Measurements from ENCODE around the gene RELN.

RELN gene

DNA sequence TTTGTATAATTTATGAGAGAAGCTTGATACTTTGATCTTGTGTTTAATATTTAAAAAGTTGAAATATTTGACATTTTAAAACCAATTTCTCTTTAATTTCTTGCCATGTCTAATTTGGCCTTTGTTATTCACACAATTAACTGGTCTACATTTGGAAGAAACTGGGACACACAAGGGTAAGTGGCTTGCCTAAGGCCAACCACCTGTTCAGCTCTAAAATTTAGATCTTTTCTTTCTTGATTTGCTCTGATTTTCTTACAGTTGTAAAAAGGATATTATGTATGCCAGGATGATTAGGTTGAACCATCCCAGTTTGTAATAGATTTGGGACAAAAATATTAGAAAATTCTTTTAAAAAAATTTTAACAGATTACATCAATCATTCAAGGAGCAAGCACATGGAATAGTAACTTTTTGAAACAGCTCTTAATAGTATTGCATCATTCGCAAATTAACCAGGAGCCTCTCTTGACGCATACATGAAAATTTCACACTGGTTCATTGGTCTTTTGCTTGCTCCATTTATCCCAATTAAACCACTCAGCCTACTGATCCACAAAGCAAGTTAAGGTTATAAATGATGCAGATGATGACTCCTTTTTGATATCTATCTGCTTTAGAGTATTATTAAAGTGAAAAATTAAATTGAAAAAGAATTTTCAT is 321.0 kb downstream of the RELN start:
- no peak for DNase-seq

DNA sequence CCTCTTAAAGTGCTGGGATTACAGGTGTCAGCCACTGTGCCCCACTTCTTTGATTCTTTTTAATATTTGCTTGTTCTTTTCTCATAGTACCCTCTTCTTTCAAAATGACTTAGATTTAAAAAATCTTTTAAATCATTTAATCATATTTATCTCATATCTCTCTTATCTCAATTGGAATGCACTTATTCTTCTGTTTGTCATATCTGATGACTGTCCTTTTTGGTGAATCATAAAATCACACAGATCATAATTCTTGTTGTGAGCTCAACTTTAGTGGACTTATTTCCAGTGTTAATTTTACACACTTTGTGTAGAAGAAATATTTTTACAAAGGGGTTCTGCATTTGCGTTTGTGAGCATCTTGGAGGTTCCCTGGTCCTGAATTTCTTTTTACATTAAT is 323.1 kb downstream of the RELN start:
- no peak for DNase-seq

DNA sequence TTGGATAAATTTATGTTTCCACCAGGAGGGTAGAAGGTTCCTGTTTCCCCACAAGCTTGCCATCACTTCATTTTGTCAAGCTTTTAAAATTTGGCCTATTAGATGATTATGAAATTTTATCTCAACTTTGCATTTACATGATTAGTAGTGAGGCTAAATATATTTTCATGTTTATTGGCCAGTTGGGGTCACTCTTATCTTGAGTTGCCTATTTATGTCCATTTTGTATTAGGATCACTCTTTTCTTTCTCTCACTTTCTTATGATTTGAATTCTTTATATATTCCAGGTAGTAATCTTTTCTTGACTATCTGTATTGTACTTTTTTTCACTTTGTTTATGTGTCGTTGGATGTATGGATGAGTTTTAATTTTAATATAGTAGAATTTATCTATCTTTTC is 324.9 kb downstream of the RELN start:
- DNase-seq = peak; percentile 27

DNA sequence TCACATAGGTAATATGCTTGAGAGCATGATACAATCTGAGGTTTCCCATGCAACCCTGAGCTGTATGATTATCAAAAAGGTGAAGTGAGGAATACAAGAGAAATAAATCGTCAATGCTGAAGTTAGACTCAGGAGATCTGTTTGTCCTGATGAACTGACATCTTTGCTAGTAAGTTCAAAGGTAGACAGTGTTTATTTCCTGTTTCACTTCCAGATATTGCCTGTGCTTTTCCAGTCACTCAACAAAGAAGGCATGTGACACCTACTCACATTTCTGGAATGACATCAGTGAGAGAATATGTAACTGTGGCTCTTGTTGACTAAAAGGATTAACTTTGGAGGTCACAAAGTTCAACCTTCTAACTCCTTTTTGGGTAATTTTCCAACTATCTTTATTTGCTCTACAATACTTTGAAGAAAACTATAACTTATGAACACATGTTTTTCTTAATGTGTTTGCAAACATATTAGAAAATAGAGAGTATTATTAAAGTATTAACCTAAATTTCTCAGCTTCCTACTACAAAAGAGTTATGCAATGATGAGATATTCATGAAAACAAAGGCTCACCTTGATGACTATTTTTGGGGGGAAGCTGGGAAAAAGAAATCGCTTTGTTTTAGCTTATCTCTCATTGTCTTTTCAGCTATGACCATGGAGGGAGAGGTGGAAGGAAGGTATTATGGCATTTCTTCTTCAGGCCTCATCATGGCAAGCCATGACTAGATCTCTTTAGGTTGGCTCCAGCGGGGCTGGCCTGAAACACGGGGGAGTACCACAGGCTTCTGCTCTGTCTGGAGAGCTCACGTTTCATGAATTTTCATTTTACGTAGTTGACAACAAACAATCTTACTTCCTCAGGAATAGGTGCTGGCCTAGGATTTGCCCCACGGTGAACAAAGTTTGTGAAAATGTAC is 328.7 kb downstream of the RELN start:
- DNase-seq = no peak

DNA sequence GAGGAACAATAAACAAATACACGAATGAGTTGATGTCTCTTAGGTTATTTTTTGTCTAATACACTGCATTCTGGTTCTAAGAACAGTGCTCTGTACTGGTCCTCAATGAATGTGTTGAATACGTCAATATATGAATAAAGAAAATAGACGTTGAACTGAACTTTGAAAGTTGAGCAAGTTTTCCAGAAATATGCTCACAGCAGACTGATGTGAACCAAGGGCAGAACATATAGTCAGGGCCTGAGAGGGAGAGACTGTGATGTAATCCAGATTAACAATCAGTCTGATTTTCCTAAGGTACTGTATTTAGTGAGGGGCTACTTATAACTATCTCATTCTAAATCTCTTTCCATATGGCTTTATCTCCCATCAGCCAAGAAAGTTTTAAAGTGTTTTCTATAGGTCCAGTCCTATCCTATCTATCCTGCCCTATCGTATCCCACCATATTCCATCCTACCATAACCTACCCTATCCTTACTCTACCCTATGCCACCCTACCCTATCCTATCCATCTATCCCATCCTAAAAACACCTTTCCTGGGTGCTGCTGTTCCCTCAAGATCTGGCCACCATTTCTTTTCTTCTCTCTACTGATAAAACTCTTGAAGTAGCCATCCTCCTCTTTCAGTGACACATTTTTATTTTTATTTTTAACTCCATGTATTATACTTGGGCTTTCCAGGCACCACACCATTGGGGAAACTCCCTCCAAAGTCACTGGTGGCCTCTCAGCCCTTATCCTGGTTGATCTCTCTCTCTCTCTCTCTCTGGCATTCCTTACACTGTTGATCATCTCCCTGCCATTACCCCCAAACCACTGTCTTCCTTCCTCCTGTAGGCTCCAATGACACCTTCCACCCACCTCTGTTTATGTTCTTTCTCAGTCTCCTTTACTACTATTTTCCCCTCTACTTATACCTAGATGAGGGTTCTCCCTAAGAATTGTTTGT is 331.1 kb downstream of the RELN start:
- DNase-seq = no peak

DNA sequence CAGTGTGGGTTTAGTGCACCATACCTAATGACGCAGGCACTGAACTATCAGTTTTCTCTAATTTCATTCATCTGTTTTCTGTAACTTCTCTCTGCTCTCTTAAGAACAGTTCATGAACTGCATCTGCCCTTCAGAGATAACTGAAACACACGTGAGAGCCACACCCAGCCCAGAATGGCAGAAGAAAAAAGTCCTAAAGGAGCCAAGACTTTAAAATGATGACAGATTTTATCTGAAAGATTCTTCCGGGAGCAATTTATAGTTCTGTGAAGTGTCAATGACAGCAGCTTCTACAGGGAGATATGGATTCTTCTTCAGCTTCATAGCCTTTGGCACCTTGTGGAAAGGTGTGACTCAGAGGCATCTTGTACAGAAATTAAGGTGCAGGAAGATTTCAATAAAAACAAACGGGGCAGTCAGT is 332.0 kb downstream of the RELN start:
- DNase-seq = no peak

DNA sequence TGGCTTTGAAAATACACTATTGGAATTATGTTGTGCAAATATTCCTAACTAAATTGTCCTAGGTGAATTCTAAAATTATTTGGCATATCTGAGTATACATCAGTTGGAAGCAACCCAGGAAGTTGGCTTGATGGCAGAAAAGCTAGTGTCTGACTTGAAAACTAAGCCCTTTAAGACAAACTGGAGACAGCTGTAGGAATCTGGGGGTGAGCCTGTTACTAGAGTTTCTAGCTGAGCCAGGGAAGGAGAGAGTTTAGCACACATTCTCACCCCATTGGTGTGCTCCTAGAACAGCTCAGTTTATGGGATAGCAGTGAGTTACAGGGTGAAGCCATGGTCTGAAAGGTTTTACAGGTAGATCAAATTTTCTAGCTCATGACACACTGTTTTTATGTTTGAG is 333.2 kb downstream of the RELN start:
- DNase-seq = no peak

DNA sequence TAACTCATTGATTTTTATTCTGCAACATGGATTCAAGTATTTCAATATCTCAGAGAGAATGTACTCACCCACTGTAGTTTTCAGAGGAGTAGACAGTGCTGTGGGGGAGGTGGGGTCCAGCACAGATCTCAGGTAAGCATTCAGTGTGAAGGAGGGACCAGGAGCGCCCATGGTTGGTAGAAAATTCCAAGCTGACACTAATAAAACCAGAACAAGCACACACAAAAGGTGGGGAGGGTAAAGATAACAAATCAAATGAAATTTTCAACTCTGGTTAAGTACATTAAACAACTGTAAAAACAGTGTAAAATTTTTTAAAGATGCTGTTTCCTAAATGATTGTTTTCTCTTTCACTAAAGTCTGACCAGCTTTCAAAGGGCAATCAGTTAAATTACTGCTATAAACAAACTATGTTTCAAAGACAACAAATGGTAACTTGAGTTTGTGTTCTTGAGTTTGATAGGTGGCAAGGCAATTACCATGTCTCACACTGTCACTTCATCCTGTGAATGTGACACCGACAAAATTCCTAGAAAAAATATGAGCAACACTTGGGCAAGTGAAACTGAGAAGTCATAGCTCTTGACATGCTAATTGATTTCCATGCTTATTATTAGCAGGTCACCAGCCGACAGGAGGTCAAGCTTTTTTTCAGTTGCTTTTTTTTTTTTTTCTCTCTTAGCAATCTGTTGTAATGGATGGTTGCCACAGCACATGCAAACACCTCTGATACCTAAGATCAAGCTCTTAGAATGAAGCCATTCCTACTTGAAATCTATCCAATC is 337.7 kb downstream of the RELN start:
- DNase-seq = no peak

- DNase-seq = no peak
Measured at GRCh38 chr7:103649052-103649451, 340.4 kb downstream of the RELN start.

GRCh38 chr7:103648135-103648534 is 341.3 kb downstream of the RELN start:
- DNase-seq = no peak

DNA sequence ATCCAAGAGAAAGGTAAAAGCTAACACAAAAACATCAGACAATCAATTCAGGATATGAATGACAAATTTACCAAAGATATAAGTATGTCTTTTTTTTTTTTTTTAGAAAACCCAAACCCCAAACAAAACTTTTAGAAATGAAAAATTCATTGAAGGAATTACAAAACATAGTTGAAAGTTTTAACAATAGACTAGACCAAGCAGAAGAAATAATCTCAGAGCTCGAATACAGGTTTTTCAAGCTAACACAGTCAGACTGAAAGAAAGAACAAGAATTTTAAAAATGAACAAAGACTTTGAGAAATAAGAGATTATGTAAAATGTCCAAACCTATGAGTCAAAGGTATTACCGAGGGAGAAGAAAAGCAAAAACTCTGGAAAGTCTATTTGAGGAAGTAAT is 345.1 kb downstream of the RELN start:
- DNase-seq = no peak

DNA sequence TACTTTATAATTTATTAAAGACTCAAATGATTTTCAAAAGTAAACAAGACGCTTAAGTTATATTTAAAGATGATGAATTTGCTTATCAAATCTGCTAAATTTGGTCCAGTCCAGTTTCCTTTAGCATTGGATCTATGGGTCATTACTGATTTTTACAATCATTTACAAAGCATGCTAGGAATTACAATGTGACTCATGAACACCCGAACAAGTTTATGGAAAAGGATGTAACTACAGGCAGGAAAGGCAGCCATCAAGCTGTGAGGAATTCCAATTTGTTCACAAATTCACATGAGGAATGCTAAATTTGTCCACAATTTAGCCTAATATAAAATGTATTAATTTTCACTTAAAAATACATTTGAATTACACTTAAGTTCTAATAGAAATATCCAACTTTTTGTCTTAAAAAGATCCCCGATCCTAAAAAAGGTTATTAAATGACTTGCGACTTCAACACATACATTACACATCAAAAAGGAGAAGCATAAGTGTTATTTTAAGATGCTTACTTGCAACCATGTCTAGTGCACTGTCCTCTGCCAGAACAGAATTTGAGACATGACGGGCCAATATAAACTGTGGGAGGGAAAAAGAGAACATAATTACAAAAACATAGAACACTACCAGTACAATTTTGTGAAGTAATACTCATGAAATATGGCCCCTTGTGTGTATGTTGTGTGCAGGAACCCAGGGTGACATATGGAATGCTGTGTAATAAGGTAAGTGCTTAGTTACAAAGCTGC is 349.3 kb downstream of the RELN start:
- DNase-seq = no peak

- DNase-seq = no peak
Measured at GRCh38 chr7:103637726-103638125, 351.7 kb downstream of the RELN start.

DNA sequence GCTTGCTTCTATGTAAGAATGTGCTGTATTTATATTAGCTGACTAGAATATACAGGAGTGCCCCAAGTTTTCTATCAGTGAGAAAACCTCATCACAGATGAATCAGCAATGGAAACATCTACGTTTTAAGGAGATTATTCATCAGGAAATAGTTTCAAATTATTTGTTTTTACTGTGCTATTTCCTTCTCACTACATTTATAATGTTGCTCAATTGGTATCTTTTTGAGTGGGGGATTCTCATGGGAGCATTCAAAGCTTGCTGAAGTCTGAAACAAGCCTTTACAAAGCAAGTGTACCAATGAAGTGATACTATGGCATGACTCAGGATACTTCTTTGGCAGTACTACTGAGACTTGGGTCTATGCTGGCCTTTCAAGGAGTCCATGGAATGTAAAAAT is 352.4 kb downstream of the RELN start:
- no peak for DNase-seq

DNA sequence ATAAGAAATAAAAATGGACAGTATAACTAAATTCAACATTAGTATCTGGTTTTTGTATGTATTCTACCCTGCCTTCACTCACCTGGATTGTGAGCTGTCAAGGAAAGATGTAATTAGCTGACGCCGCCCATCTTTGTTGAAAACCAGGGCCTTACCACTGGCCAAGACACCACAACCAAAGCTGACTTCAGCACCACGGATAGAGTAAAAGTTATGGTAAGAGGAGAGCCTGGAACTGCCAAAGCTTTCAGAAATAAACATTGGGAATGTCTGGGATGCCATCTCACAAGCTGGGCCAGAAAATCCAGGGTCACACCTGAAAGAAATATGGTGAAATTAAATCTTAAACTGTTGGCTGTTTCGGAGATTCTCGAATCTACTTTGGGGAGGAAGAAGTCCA is 353.3 kb downstream of the RELN start:
- DNase-seq = no peak

- DNase-seq = no peak
Measured at GRCh38 chr7:103632972-103633371, 356.5 kb downstream of the RELN start.

DNA sequence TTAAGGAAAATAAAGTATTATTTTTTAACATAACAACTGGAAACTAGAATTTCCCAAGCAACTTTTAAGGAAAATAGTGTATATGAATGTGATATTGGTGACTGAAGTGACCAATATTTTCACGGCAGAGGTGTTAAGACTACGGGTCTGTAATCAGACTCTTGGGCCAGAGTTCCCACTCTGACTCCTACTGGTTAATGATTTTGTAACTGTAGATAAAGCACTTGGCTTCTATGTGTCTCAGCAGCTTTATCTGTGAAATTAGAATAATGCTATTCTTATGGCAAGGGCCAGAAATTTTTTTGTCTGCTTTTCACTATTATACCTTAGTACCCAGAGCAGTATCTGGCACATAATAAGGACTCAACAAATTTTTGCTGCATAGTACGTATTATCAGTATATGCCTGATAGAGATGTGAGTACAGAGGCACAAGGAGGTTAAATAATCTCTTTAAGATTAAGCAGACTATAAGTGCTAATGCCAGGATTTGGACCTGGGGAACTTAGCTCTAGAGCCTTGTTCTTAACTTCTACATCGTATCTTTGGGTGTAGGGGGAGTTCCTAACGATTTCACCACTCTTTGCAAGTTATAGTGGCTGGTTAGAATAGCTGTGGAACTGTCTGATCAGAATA is 357.3 kb downstream of the RELN start:
- DNase-seq = no peak

GRCh38 chr7:103630318-103630717 is 359.1 kb downstream of the RELN start:
- DNase-seq = no peak

DNA sequence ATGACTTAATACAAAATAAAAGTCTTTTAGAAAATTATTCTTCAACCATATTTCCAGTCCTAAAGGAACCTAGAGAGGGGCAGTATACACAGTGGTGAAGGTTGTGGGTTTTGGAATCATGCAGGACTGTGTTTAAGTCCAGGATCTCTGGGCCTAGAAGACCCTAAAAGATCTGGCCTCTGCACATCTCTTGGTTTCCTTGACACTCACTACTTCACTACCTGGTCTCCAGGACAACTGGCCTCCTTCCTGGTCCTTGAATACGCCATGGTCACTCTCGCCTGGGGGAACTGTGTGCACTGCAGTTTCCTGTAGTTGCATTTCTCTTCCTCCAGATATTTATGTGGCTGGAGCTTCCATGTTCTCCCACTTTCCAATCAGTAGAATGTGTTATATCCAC is 360.7 kb downstream of the RELN start:
- DNase-seq = no peak

- DNase-seq = no peak
Measured at GRCh38 chr7:103626776-103627175, 362.7 kb downstream of the RELN start.

DNA sequence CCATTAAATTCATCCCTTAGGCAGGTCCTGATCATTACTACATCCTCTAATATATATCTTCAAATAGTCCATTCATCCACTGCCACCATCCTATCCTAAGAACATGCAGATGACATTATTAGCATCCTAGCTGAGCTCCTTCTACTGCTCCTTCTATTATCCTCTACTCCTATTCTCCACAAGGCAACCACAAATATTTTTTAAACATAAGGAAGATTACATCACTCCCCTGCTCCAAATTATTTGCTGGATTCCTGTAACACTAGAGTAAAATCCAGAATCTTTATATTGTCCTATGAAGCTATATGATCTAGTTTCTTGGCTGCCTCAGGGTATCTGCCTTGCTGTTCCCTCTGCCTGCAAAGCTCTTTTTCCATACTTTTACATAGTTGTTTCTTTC is 367.2 kb downstream of the RELN start:
- no peak for DNase-seq
